HCT116 (cell line): ENCODE data around the gene SLC43A3. TPM values are rescaled to one million over a fixed set of nuclear protein-coding genes. Genes with fewer than 3 reads are reported as not detected.

Experiments used
- ATAC-seq: fragments of 200-7000 bp; cut with Tn5 transposase; 2 replicates; pipeline ENCODE4 v1.9.1; 2020; ENCODE audit warnings: mild to moderate bottlenecking, moderate library complexity
- BruUV-seq: library from RNA; stranded (reverse); fragments of 400-500 nt; replicated peaks from 2 replicates; lab custom pipeline; 2021; lab: Mats Ljungman, UMichigan
- CTCF ChIA-PET: fragments of 300-600 bp; sonication (Branson Sonifier 250); formaldehyde crosslinking; loops from one replicate; lab custom pipeline; 2021; ENCODE audit warnings: antibody characterized with exemption; lab: Charles Lee
- POLR2A ChIA-PET: fragments of 300-600, 350-600 bp; sonication (Branson Sonifier 250); formaldehyde crosslinking; loops from one replicate; lab custom pipeline; 2021; ENCODE audit warnings: antibody characterized with exemption; lab: Charles Lee
- RAD21 ChIA-PET, 2 experiments: fragments of 300-600 bp; sonication (Branson Sonifier 250); formaldehyde crosslinking; loops; one replicate each; lab custom pipeline; 2023; ENCODE audit warnings: low total read pairs in 2 of 2; ENCODE audit not compliant: uncharacterized antibody in 2 of 2, unreplicated experiment in 2 of 2, low non-redundant PET in 1 of 2; lab: Charles Lee
- DNase-seq: peaks from one replicate; pipeline ENCODE4 v3.0.0-alpha.2; 2010; ENCODE audit warnings: low read depth, low spot score
- H2AFZ ChIP-seq: fragments of 200-600 bp; shearing (Covaris generic), sonication (generic); 2 replicates; pipeline ENCODE4 v1.6.1; 2017; ENCODE audit warnings: low read depth, mixed run types, mixed read lengths, antibody characterized with exemption, low read length; ENCODE audit not compliant: poor library complexity, severe bottlenecking
- H3K27ac ChIP-seq: 2 replicates; pipeline ENCODE4 v1.5.1; 2012; ENCODE audit warnings: low read depth, low read length
- H3K27me3 ChIP-seq: fragments of 200-600 bp; sonication (generic); 2 replicates; pipeline ENCODE4 v1.6.1; 2016; ENCODE audit warnings: mixed run types, low read length, mixed read lengths; ENCODE audit not compliant: insufficient read depth
- H3K36me3 ChIP-seq, 2 experiments: fragments of 200-500 bp in 1 of 2; fragments of 200-600 bp in 1 of 2; sonication (Bioruptor generic) in 1 of 2; sonication (generic) in 1 of 2; 2 replicates each; pipeline versions ENCODE4 v1.5.1 to v1.6.1; 2014 to 2016; ENCODE audit warnings: low read length in 2 of 2, inconsistent platforms in 1 of 2, mixed read lengths in 1 of 2, mixed run types in 1 of 2; ENCODE audit not compliant: insufficient read depth in 2 of 2, control insufficient read depth in 1 of 2
- H3K4me1 ChIP-seq, 2 experiments: fragments of 200-600 bp in 1 of 2; sonication (generic) in 1 of 2; 2 replicates each; pipeline versions ENCODE4 v1.5.1 to v1.6.1; 2012 to 2017; ENCODE audit warnings: low read length in 2 of 2, inconsistent platforms in 1 of 2, mild to moderate bottlenecking in 1 of 2, mixed read lengths in 1 of 2, mixed run types in 1 of 2, moderate library complexity in 1 of 2; ENCODE audit not compliant: insufficient read depth in 2 of 2, control insufficient read depth in 1 of 2
- H3K4me2 ChIP-seq: fragments of 200-600 bp; sonication (generic); 2 replicates; pipeline ENCODE4 v1.6.1; 2017; ENCODE audit warnings: mixed run types, low read length, mixed read lengths
- H3K4me3 ChIP-seq, 2 experiments: fragments of 200-600 bp in 1 of 2; sonication (generic) in 1 of 2; replicated peaks in 1 of 2; 2 replicates each; pipeline ENCODE4 v1.5.1; 2011 to 2016; ENCODE audit warnings: low read length in 2 of 2, control low read depth in 1 of 2, low read depth in 1 of 2, mild to moderate bottlenecking in 1 of 2, mixed read lengths in 1 of 2, mixed run types in 1 of 2
- H3K79me2 ChIP-seq: fragments of 200-600 bp; sonication (generic); 2 replicates; pipeline ENCODE4 v1.6.1; 2017; ENCODE audit warnings: mild to moderate bottlenecking, mixed run types, low read length, moderate library complexity, mixed read lengths; ENCODE audit not compliant: insufficient read depth
- H3K9ac ChIP-seq: fragments of 200-600 bp; sonication (generic); 2 replicates; pipeline ENCODE4 v1.6.1; 2016; ENCODE audit warnings: low read length, mixed read lengths
- H3K9me2 ChIP-seq: fragments of 200-600 bp; sonication (generic), shearing (Covaris generic); 2 replicates; pipeline ENCODE4 v1.6.1; 2017; ENCODE audit warnings: mixed run types, mild to moderate bottlenecking, moderate library complexity; ENCODE audit not compliant: insufficient read depth
- H3K9me3 ChIP-seq, 2 experiments: fragments of 200-500 bp in 1 of 2; fragments of 200-600 bp in 1 of 2; sonication (Bioruptor generic) in 1 of 2; sonication (generic) in 1 of 2; 2 replicates each; pipeline ENCODE4 v1.6.1; 2014 to 2017; ENCODE audit warnings: low read length in 2 of 2, mixed read lengths in 2 of 2, inconsistent platforms in 1 of 2, low read depth in 1 of 2, mild to moderate bottlenecking in 1 of 2, mixed run types in 1 of 2, moderate library complexity in 1 of 2; ENCODE audit not compliant: control insufficient read depth in 1 of 2, insufficient read depth in 1 of 2
- H4K20me1 ChIP-seq: fragments of 200-600 bp; sonication (generic), shearing (Covaris generic); 2 replicates; pipeline ENCODE4 v1.6.1; 2017; ENCODE audit warnings: mixed run types, mild to moderate bottlenecking, moderate library complexity; ENCODE audit not compliant: insufficient read depth
- CBX3 ChIP-seq: IDR thresholded peaks from 2 replicates; pipeline ENCODE4 v1.6.1; 2012; ENCODE audit warnings: low read depth
- CEBPB ChIP-seq: IDR thresholded peaks from 2 replicates; pipeline ENCODE4 v1.6.1; 2012; ENCODE audit warnings: low read depth
- CTCF ChIP-seq, 3 experiments: fragments of 200-600 bp in 1 of 3; sonication (generic) in 1 of 3; IDR thresholded peaks in 2 of 3; conservative IDR thresholded peaks in 1 of 3; 2 replicates each; pipeline ENCODE4 v1.5.1; 2012 to 2017; ENCODE audit warnings: low read depth in 2 of 3, low read length in 2 of 3, antibody characterized with exemption in 1 of 3, borderline replicate concordance in 1 of 3, control low read depth in 1 of 3, mild to moderate bottlenecking in 1 of 3, mixed read lengths in 1 of 3, mixed run types in 1 of 3, moderate library complexity in 1 of 3; ENCODE audit not compliant: insufficient read depth in 1 of 3
- ELF1 ChIP-seq: IDR thresholded peaks from 2 replicates; pipeline ENCODE4 v1.6.1; 2012; ENCODE audit warnings: low read depth, borderline replicate concordance
- EZH2 ChIP-seq: fragments of 200-600 bp; sonication (generic); IDR thresholded peaks from 2 replicates; pipeline ENCODE4 v1.6.1; 2017; ENCODE audit warnings: antibody characterized with exemption, mixed run types
- EZH2phosphoT487 ChIP-seq: fragments of 200-600 bp; IDR thresholded peaks from 2 replicates; pipeline ENCODE4 v1.6.1; 2018; ENCODE audit warnings: antibody characterized with exemption, borderline replicate concordance
- JUND ChIP-seq: IDR thresholded peaks from 2 replicates; pipeline ENCODE4 v1.6.1; 2012
- POLR2AphosphoS5 ChIP-seq: IDR thresholded peaks from 2 replicates; pipeline ENCODE4 v1.6.1; 2011; ENCODE audit warnings: mild to moderate bottlenecking, low read depth, low read length, moderate library complexity
- SIN3A ChIP-seq: IDR thresholded peaks from 2 replicates; pipeline ENCODE4 v1.6.1; 2012; ENCODE audit warnings: low read depth
- ZFX ChIP-seq: fragments of 450-650 bp; IDR thresholded peaks from 2 replicates; pipeline ENCODE4 v1.6.1; 2017
- intact Hi-C: fragments of 100-400 bp; cut with micrococcal nuclease; formaldehyde crosslinking; loops from 2 replicates; pipeline ENCODE4 v1.10.0; 2022
- total RNA-seq: library from RNA; stranded (reverse); gene quantifications from one replicate; pipeline ENCODE4 v1.2.1, GENCODE V29; 2021; ENCODE audit not compliant: unreplicated experiment

SLC43A3 gene
- total RNA-seq, 1 experiment from 2014 or later, result 36.9 TPM

DNA sequence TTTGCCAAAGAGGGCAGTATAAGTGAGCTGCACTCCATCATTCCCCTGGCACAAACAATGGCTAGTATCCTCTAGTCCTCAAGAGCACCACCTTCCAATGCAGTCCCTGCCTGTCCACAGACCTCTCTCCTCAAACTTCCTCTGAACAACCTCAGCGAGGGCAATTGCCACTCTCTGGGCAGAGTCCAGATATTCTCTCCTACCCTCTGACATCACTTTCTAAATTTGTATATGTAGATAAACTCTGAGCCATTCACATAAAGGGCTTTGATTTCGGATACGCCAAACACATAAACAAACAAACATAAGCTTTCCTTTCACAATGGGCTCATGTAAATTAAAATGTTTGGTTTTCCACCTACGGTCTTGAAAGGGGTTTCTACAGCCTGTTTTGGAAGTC is 3.0 kb upstream of the SLC43A3 start:
- ChIA-PET POLR2A (no interaction called here), RAD21 (no interaction called here), CTCF (no interaction called here)
- intact Hi-C loops, result no loop called here
- no TSS peak for BruUV-seq
- Histone ChIP-seq H3K79me2 (peaks cover 8% of the 10 kb centered on the region; the same call in 1 of the 2 replicates), H3K36me3 (no peaks in the 10 kb centered on the region), H3K9me2 (no peaks in the 10 kb centered on the region), H3K27ac (no peak overlapping the region), H4K20me1 (no peaks in the 10 kb centered on the region), H2AFZ (no peak overlapping the region), H3K9me3 (no peaks in the 10 kb centered on the region), H3K9ac (no peak overlapping the region), H3K4me1 (peaks cover 9 to 21% of the 10 kb centered on the region in 2 experiments), H3K27me3 (peaks cover 20% of the 10 kb centered on the region), H3K4me3 (no peak overlapping the region), H3K4me2 (no peak overlapping the region)
- TF ChIP-seq JUND (no peak), EZH2 (no peak), CTCF (IDR thresholded peaks at IDR 0.05 in 2 of 3, conservative IDR thresholded peaks at IDR 0.05 in 1 of 3; ENCODE audit: borderline replicate concordance in 1 of 3, insufficient read depth in 1 of 3, low read depth in 2 of 3, low read length in 2 of 3) (no peak), ELF1 (no peak)
- no peak for DNase-seq
- ATAC-seq, result no peak

DNA sequence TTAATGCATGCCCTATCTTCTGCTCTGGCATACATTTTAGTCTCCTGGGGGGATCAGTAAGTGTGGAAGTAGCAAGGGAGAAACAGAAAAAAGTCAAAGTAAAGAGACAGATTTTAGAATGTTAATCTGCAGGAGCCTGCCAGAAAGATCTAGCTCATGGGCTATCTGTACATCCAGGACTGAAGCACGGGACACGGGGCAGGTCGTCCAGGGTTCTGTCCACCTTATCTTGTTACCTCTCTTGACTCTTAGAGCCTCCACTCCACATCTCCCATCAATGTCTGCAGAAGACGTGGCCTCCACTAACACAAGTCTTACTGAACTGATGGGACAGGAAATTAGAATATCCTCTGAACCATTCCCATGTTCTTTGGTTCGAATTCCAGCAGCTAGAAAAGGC is 1.7 kb upstream of the SLC43A3 start:
- Histone ChIP-seq H3K9me3 (no peaks in the 10 kb centered on the region), H3K4me1 (peaks cover 9 to 21% of the 10 kb centered on the region in 2 experiments), H4K20me1 (no peaks in the 10 kb centered on the region), H3K4me3 (no peak overlapping the region), H2AFZ (no peak overlapping the region), H3K9me2 (no peaks in the 10 kb centered on the region), H3K27me3 (peaks cover 13% of the 10 kb centered on the region), H3K79me2 (peaks cover 8% of the 10 kb centered on the region; the same call in 1 of the 2 replicates), H3K4me2 (no peak overlapping the region), H3K27ac (no peak overlapping the region), H3K9ac (no peak overlapping the region), H3K36me3 (no peaks in the 10 kb centered on the region; a peak in 1 of 4 replicates)
- POLR2A ChIA-PET, result no interaction called here
- ATAC-seq (no peak), DNase-seq (no peak)
- RAD21 ChIA-PET, result no interaction called here
- no TSS peak for BruUV-seq
- intact Hi-C loops, result no loop called here
- TF ChIP-seq POLR2AphosphoS5 (no peak), CTCF (IDR thresholded peaks at IDR 0.05 in 2 of 3, conservative IDR thresholded peaks at IDR 0.05 in 1 of 3; ENCODE audit: borderline replicate concordance in 1 of 3, insufficient read depth in 1 of 3, low read depth in 2 of 3, low read length in 2 of 3) (no peak), CBX3 (no peak), ZFX (no peak), SIN3A (no peak), EZH2phosphoT487 (no peak), CEBPB (no peak), ELF1 (no peak), EZH2 (no peak)
- CTCF ChIA-PET, result no interaction called here
